Lower lobe of right lung (tissue), 2 donors: Measurements from ENCODE around the gene ZNF358. TPM values are rescaled to one million over a fixed set of nuclear protein-coding genes. Genes with fewer than 3 reads are reported as not detected.

ENCODE experiments used
- ATAC-seq, 2 donors: fragments of 200-7000 bp; cut with Tn5 transposase; one replicate each; pipeline ENCODE4 v1.9.1; 2020 to 2022; ENCODE audit warnings: mild to moderate bottlenecking in 2 of 2, moderate library complexity in 2 of 2
- DNase-seq: peaks from one replicate; pipeline ENCODE4 v3.0.0-alpha.2; 2020
- H3K27ac ChIP-seq: fragments of 200-600 bp; one replicate; pipeline ENCODE4 v1.8.0; 2022
- H3K27me3 ChIP-seq: fragments of 200-600 bp; one replicate; pipeline ENCODE4 v1.8.0; 2022; ENCODE audit warnings: low read depth
- H3K36me3 ChIP-seq: fragments of 200-600 bp; one replicate; pipeline ENCODE4 v1.8.0; 2022; ENCODE audit warnings: mild to moderate bottlenecking
- H3K4me1 ChIP-seq: fragments of 200-600 bp; one replicate; pipeline ENCODE4 v1.8.0; 2022
- H3K4me3 ChIP-seq: fragments of 200-600 bp; one replicate; pipeline ENCODE4 v1.8.0; 2022; ENCODE audit warnings: mild to moderate bottlenecking
- H3K9me3 ChIP-seq: fragments of 200-600 bp; one replicate; pipeline ENCODE4 v1.8.0; 2022
- intact Hi-C: fragments of 100-400 bp; cut with DNase I; formaldehyde crosslinking; loops from one replicate; pipeline ENCODE4 v1.11.0; 2022
- total RNA-seq: library from RNA; stranded (reverse); fragmentation: NEBNext Ultra II Directional; extraction: Animal tissue kit (Norgen Biotek cat#: 25700); gene quantifications from one replicate; pipeline ENCODE4 v1.2.1, GENCODE V29; 2021
- TF ChIP-seq, protein P1 (sequence below): fragments of 200-600 bp; IDR thresholded peaks from one replicate; pipeline ENCODE4 v1.8.0; 2022; ENCODE audit warnings: antibody characterized with exemption, mild to moderate bottlenecking
- donor health status: DM: no; HTN: yes; CAD: no; lungs with severe emphysema.

The ZNF358 gene
- total RNA-seq, 1 donor from 2014 or later = 54.9 TPM

DNA sequence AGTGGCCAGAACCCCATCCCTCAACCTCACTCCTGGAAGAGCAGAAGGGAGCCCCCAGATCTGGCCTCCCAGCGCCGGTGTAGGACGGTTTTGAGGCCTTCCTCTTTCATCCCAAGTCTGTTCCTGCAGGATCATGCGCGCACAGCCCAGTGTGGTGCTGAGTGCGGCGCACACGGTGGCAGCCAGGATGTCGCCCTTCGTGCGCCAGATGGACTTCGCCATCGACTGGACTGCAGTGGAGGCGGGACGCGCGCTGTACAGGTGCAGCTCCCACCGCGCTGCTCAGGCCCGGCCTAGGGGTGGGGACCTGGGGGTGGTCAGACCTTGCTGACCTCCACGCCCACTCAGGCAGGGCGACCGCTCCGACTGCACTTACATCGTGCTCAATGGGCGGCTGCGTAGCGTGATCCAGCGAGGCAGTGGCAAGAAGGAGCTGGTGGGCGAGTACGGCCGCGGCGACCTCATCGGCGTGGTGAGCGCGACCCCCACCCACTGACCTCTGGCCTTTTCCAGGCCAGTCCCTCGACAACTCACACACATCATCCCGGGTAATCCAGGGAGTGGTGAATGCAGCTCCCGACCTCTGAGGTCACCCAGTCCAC lies 34.4 kb downstream of the ZNF358 start:
- Histone ChIP-seq H3K36me3 (peaks cover 63% of the 10 kb centered on the region), H3K27me3 (no peaks in the 10 kb centered on the region), H3K27ac (no peak overlapping the region), H3K9me3 (no peaks in the 10 kb centered on the region), H3K4me1 (peaks cover 6% of the 10 kb centered on the region), H3K4me3 (no peak overlapping the region)
- DNase-seq (peak; percentile 53), ATAC-seq (peak; percentile 1)
- intact Hi-C loops = no loop called here
- TF ChIP-seq, protein P1, sequence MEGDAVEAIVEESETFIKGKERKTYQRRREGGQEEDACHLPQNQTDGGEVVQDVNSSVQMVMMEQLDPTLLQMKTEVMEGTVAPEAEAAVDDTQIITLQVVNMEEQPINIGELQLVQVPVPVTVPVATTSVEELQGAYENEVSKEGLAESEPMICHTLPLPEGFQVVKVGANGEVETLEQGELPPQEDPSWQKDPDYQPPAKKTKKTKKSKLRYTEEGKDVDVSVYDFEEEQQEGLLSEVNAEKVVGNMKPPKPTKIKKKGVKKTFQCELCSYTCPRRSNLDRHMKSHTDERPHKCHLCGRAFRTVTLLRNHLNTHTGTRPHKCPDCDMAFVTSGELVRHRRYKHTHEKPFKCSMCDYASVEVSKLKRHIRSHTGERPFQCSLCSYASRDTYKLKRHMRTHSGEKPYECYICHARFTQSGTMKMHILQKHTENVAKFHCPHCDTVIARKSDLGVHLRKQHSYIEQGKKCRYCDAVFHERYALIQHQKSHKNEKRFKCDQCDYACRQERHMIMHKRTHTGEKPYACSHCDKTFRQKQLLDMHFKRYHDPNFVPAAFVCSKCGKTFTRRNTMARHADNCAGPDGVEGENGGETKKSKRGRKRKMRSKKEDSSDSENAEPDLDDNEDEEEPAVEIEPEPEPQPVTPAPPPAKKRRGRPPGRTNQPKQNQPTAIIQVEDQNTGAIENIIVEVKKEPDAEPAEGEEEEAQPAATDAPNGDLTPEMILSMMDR = no peak

DNA sequence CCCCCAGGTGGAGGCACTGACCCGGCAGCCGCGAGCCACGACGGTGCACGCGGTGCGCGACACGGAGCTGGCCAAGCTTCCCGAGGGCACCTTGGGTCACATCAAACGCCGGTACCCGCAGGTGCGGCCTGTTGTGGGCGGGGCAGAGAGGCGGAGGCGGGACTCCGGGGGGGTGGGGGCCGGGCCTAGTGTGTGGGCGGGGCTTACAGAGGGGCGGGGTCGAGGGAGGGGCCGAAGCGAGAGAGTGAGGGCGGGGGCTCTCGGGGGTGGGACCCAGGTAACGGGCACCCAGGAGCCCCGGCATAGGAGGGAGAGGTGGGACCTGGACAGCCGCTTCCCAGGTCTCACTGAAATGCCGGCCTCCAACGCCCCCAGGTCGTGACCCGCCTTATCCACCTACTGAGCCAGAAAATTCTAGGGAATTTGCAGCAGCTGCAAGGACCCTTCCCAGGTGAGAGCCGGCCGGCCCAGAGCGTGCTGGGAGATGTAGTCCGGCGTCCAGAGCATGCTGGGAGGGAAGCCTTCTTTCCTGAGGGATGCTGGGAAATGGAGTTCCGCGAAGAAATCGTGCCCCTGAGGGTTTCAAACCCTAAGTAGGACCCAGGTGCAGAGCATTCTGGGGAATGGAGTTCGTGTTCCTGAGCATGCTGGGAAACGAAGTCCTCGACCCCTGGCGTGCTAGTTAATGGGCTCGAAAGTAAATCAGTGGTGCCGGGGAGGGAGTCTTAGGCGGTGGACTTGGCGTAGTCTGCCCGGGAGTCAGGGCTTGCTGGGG lies 35.3 kb downstream of the ZNF358 start:
- intact Hi-C loops = no loop called here
- Histone ChIP-seq H3K27ac (no peak overlapping the region), H3K4me3 (peak overlapping the region; percentile 44), H3K4me1 (no peaks in the 10 kb centered on the region), H3K36me3 (peaks cover 64% of the 10 kb centered on the region), H3K9me3 (no peaks in the 10 kb centered on the region), H3K27me3 (no peaks in the 10 kb centered on the region)
- peak; percentile 92 to 95 for ATAC-seq
- peak; percentile 88 for DNase-seq
- TF ChIP-seq, protein P1 = no peak

DNA sequence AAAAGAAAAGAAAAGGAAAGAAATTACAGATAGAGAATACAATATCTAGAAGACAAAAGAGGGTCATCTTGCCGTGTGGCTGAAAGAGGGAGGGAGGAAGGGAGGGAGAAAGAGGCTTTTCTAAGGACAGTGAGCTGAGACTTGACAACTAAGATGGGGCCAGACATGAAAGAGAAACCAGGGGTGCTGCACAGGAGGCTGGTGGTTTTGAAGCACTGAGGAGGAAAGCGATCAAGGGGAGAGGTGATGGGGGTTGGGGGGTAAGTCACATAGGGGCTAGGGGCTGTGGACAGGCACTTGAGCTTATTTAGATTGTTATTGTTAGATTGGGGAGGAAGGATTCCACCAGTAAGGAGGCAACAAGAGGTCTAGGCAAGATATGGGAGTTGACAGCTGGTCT lies 36.9 kb downstream of the ZNF358 start:
- peaks cover 75% of the 10 kb centered on the region for H3K36me3 ChIP-seq
- TF ChIP-seq, protein P1 = no peak

DNA sequence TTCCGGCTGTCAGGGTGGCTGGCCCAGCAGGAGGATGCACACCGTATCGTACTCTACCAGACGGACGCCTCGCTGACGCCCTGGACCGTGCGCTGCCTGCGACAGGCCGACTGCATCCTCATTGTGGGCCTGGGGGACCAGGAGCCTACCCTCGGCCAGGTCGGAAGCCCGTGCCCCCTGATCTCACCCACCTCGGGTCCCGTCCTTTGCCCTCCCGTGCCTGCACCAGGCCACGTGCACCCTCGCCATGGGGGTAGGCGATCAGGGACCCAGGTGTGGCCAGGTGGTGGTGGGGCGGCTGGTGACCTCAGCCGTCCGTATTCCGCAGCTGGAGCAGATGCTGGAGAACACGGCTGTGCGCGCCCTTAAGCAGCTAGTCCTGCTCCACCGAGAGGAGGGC lies 38.7 kb downstream of the ZNF358 start:
- H3K36me3 ChIP-seq = peaks cover 93% of the 10 kb centered on the region
- H3K27me3 ChIP-seq = no peaks in the 10 kb centered on the region
- no peak overlapping the region for H3K27ac ChIP-seq
- TF ChIP-seq, protein P1 = no peak
- intact Hi-C loops = no loop called here
- H3K9me3 ChIP-seq = no peaks in the 10 kb centered on the region
- H3K4me3 ChIP-seq = no peak overlapping the region
- ATAC-seq (no peak), DNase-seq (peak; percentile 46)
- H3K4me1 ChIP-seq = no peaks in the 10 kb centered on the region

More for the DNA sequence above, 36.9 kb downstream of the ZNF358 start:
- Histone ChIP-seq H3K27ac (no peak overlapping the region), H3K4me1 (no peaks in the 10 kb centered on the region), H3K4me3 (no peak overlapping the region), H3K9me3 (no peaks in the 10 kb centered on the region), H3K27me3 (no peaks in the 10 kb centered on the region)
- no peak for ATAC-seq
- no peak for DNase-seq
- intact Hi-C loops = no loop called here

DNA sequence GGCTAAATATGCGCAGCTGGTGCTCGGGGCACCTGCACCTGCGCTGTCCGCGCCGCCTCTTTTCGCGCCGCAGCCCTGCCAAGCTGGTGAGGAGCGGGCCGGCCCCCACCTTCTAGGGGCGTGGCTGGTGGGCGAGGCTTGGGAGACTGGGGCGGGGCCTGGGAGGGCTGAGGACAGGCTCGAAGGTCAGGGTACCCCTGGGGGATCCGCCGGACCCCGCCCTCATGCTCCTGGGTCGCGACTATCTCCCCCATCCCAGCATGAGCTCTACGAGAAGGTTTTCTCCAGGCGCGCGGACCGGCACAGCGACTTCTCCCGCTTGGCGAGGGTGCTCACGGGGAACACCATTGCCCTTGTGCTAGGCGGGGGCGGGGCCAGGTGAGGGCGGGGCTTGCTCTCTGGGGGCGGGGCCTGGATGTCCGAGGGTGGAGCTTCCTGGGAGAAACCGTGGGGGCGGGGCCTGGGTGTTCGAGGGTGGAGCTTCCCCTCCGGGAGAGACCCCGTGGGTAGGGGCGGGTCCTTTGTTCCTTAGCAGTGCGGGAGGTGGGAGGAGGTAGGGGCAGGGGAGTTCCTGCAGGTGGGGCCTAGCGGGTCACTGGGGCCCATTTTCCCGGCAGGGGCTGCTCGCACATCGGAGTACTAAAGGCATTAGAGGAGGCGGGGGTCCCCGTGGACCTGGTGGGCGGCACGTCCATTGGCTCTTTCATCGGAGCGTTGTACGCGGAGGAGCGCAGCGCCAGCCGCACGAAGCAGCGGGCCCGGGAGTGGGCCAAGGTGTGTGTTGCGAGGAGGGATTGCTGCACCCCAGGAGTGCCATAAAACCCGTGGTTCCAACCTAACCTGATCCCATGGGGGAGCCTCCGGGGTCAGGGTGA lies 39.3 kb downstream of the ZNF358 start:
- intact Hi-C loops = no loop called here
- H3K27ac ChIP-seq = no peak overlapping the region
- H3K27me3 ChIP-seq = no peaks in the 10 kb centered on the region
- ATAC-seq (no peak), DNase-seq (peak; percentile 61)
- no peaks in the 10 kb centered on the region for H3K4me1 ChIP-seq
- no peaks in the 10 kb centered on the region for H3K9me3 ChIP-seq
- TF ChIP-seq, protein P1 = no peak
- no peak overlapping the region for H3K4me3 ChIP-seq
- peaks cover 93% of the 10 kb centered on the region for H3K36me3 ChIP-seq
